Ramos (cell line): ENCODE data around the gene C11orf21.

Source experiments
- in situ Hi-C: fragments of 300-500 bp; cut with MboI; formaldehyde crosslinking; loops from one replicate; pipeline ENCODE4 v1.14.3; 2022; ENCODE audit warnings: low sequenced_read_pairs; ENCODE audit not compliant: unreplicated experiment

C11orf21 gene

DNA sequence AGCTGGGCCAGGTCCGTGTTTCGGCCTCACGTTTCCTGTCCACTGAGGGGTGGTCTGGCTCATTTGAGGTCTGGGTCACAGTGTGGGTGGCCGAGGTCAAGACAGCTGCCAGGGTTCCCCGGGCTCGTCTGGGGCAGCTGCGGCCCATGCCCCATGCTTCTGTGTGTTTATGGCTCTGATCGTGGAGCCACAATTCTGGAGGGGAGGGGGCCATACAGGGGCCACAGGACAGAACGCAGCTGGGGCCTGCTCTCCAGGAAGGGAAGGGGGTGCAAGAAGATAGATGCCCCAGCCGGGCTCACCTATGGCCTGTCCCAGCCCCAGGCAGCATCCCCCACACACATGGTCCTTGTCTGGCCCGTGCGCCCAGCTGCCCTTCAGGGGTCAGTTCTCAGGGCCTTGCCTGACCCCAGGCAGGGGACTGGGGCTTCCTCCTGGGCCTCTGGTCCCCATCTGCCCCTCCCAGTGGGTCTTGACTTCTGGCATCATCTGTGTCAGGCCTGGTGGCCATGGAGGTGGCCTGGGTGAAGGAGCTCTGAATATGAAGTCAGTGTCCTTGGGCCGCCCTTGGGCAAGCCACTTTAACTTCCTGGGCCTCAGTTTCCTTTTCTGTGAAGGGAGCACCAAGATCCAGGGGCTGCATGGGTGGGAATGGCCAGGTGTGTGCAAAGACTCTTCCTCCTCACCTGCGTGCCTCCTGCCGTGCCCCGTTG is 8.5 kb upstream of the C11orf21 start:
- in situ Hi-C loops, result loop anchor here (5.0 kb wide), 1 partner anchor 107 kb away; no protein-coding TSS in a partner anchor

DNA sequence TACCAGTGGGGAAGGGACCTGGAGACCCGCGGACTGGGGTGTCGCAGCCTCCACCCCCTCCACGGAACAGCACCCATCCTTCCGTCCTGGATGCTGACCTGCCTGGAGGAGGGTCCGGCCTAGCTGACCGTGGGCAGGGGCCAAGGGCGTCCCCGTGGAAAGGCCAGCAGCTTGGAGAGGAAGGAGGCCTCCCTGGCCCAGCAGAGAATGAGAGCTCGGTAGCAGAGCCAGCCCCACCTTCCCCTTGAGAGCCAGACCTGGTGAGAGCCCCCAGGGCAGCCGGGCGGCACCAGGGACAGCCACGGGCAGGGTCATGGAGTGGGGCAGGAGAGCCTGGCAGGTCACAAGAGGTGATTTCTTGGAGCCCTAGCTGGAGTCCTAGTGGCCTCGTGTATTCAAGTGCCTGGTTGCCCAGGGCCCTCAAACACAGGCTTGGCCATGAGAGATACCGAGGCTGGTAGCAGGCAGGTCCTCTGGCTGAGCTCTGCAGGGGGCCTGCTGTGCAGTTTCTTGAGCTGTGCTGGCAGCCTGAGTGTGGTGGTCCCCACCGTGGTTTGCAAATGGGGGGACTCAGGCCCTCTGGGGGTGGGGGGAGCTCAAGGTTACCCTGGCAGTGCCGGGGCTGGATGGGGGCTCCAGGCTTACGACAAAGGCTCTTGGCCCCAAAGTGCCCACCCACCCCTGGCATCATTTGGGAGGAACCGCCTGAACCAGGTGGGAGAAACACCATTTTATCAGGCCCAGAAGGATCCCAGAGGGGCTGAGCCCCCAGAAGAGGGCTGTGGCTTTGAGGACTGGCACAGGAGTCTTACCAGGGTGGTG is 7.7 kb upstream of the C11orf21 start:
- in situ Hi-C loops, result loop anchor here (5.0 kb wide), 1 partner anchor 108 kb away; no protein-coding TSS in a partner anchor

DNA sequence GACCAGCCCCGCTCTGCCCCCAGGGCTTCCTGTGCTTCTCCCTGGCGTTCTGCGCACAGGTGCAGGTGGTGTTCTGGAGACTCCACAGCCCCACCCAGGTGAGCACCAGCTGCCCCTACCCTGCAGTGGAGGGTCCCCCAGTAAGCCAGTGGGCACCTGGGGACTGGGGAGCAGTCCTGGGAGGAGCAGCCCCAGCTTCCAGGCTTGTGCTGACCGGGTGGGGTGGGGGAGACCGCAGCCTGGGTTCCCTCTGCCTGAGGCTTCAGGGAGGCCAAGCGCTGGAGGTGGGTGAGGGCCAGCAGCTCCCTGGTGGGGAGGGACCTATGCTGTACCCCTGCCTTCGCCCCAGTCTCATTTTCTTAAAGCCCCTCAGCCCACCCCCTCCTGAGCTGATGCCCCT is 7.0 kb upstream of the C11orf21 start:
- in situ Hi-C loops, result no loop called here

DNA sequence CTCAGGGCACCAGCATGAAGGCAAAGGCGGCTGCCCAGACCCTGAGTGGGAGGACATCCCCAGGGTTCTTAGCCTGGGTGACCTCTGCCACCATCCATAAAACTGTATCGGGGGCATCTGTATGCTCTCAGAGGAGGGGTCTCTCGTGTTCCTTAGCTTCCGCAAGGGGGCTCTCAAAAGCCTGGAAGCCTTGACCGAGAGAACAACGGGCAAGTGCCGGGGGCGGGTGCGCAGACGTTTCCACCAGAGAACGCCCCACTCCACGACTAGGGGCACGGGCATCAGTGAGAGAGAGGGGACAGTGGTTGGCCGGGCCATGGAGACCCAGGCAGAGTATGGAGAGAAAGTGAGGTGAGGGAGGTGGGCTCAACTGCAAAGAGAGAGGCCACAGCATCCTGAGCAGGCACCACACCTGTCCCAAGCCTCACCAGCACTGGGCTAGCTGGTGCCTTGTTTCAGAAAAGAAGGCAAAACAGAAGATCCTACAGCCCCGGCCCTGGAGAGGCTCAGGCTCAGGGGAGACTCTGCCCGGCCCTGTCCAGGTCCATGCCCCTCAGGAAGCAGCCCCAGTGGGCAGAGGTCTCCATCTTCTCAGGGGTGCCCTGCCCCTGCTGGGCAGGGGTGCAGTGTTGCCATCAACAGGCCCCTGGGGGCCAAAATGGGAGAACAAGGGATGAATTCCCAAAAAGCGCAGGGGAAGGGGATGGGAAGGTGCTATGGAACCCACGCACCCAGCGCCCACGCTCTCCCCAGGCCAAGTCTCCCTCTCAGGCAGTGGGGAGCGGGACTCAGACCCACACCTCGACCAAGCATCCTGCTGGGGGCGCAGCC is 6.0 kb upstream of the C11orf21 start:
- in situ Hi-C loops, result no loop called here

GRCh38 chr11:2306877-2307500 is 5.3 kb upstream of the C11orf21 start:
- in situ Hi-C loops, result no loop called here

- in situ Hi-C loops, result no loop called here
These were observed 4.7 kb upstream of the C11orf21 start for GRCh38 chr11:2306452-2306823.

GRCh38 chr11:2305788-2306451 is 4.2 kb upstream of the C11orf21 start:
- in situ Hi-C loops, result no loop called here

GRCh38 chr11:2305140-2305778 is 3.5 kb upstream of the C11orf21 start:
- in situ Hi-C loops, result no loop called here

DNA sequence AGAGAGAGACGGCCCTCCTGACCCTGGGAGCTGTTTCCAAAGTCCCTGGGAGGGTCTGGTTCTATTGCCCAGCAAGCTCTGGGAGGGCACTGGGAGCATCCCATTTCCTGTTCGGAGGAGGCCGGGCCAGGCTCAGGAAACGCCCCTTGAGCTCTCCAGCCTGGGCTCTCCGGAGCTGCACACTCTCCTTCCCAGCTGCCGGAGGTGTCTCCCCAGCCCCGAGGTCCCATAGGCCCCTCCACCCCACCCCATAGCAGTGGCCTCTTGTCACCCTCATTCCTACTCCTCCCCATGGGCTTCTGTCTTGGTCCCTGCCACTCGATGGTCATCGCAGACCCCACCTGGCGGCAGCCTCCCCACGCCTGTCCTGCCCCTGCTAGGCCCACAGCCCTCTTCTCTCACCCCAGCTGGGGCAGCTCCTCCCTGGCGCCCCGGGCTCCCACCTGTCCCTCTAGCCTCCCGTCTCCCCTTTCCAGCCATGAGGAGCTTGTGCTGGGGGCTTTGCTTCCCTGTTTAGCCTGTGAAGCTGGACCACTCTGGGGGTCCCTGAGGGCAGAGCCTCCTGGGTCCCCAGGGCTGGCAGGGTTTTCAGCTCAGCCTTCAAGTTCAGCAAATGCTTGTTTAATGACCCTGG is 2.9 kb upstream of the C11orf21 start:
- in situ Hi-C loops, result no loop called here

DNA sequence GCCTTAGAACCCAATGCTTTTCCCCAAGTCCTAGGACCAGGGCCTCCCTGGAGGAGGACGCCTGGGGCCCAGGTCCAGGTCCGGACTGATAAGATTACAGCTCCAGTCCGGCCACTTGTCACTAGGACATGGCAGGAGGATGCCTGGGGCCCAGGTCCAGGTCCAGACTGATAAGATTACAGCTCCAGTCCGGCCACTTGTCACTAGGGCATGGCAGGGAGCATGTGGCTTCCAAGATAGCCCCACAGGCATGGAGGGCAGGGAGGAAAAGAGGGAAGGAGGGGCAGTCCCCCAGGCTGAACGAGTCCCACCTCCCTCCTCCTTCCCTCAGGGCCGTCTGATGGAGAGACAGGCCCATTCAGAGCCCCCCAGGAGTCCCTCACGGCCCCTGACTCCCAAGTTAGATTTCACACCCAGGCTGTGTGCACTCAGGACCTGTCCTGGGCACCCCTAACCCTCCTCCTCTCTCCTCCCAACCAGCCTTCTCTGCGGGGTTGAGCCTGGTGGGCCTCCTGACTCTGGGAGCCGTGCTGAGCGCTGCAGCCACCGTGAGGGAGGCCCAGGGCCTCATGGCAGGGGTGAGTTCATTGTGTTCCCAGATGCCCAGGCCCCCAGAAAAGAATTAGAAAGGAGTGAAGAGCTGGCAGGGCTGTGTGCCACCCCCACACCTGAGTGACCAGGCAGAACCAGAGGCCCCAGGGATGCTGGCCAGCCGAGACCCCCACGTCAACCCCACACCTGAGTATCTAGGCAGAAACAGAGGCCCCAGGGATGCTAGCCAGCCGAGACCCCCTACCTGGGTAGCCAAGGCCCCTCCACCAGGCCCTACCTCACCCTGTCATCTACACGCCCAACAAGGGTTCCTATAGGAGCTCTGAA is 2.1 kb upstream of the C11orf21 start:
- in situ Hi-C loops, result no loop called here

DNA sequence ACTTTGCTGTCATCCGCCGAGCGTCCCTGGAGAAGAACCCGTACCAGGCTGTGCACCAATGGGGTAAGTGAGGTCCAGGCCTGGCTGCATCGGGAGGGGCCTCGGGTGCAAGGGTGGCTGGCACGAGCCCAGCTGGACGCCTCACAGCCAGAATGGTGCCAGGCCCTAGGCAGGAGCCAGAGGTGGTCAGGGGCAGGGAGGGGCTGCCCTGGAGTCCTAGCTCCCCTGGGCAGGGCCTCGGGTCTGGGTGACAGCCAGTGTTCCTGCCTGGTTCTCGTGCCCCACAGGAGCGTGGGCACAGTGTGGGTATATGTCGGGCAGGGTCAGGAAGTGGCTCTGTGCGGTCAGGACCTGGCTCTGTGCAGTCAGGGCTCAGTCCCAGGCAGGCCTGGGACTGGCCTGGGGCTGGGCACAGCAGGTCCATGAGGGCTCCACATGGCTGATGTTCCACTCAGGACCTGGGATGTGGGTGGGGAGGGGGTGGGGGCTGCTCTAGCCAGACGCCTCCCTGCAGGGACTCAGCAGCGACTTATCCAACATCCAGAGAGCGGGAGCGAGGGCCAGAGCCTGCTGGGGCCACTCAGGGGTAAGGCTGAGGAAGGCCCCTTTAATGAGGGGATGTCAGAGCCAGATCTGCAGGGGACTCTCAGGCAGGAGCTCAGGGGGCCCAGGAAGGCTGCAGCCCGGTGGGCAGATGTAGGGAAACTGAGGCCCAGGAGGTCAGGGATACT is 1.3 kb upstream of the C11orf21 start:
- in situ Hi-C loops, result no loop called here

GRCh38 chr11:2302306-2302895 is 683 bp upstream of the C11orf21 start:
- in situ Hi-C loops, result no loop called here

- in situ Hi-C loops, result no loop called here
These were observed 635 bp downstream of the C11orf21 start for GRCh38 chr11:2300936-2301630.

GRCh38 chr11:2300290-2300935 is 1.3 kb downstream of the C11orf21 start:
- in situ Hi-C loops, result no loop called here

- in situ Hi-C loops, result no loop called here
These were observed 1.9 kb downstream of the C11orf21 start for GRCh38 chr11:2299773-2300172.
